Measurements from ENCODE around the gene KIR3DL1.
"Not testable (repeated sequence)": the region's sequence is repeated elsewhere in the genome, so short reads cannot be mapped to it uniquely, and the experiment has no call there.

GRCh38 chr19:54771018-54771960 is 45.0 kb upstream of the KIR3DL1 start:
- not testable (repeated sequence) for TF ChIP-seq CTCF (IDR thresholded peaks at IDR 0.05; ENCODE audit: insufficient read depth, low read length, poor library complexity, severe bottlenecking); EZH2phosphoT487 (conservative IDR thresholded peaks at IDR 0.05; ENCODE audit: low read length)
